GM19239 (cell line): ENCODE data around the gene ARF3.
"Not testable (repeated sequence)": the region's sequence is repeated elsewhere in the genome, so short reads cannot be mapped to it uniquely, and the experiment has no call there.

Experiments used
- DNase-seq: peaks from one replicate; pipeline ENCODE4 v3.0.0; 2011; ENCODE audit warnings: low spot score; ENCODE audit not compliant: insufficient read length
- FAIRE-seq: peaks from 2 replicates; lab custom pipeline; 2011; peaks lifted over from hg19 to GRCh38; lab: Jason Lieb, UNC

Gene ARF3

GRCh38 chr12:48933664-48934311 lies 23.5 kb downstream of the ARF3 start:
- no peak for FAIRE-seq
- no peak for DNase-seq

- FAIRE-seq (no peak), DNase-seq (no peak)
These were observed 24.4 kb downstream of the ARF3 start for GRCh38 chr12:48932878-48933277.

GRCh38 chr12:48930475-48930874 lies 26.8 kb downstream of the ARF3 start:
- FAIRE-seq (no peak), DNase-seq (no peak)

- DNase-seq (no peak), FAIRE-seq (no peak)
These were observed 27.7 kb downstream of the ARF3 start for GRCh38 chr12:48929551-48929950.

- no peak for DNase-seq
- no peak for FAIRE-seq
These were observed 30.0 kb downstream of the ARF3 start for GRCh38 chr12:48927261-48927660.

- FAIRE-seq (peak; percentile 85), DNase-seq (peak; percentile 64)
These were observed 31.8 kb downstream of the ARF3 start, which contains the start of gene FKBP11 for GRCh38 chr12:48925304-48926011. Gene FKBP11, minus strand, starts transcription at chr12:48925492. Its CDS starts 64 bp downstream, at chr12:48925428.

GRCh38 chr12:48924617-48925303 lies 32.5 kb downstream of the ARF3 start:
- FAIRE-seq: peak; percentile 94
- DNase-seq: peak; percentile 83

- DNase-seq (no peak), FAIRE-seq (no peak)
These were observed 34.2 kb downstream of the ARF3 start for GRCh38 chr12:48923117-48923516.

- no peak for DNase-seq
- FAIRE-seq: no peak
These were observed 39.3 kb downstream of the ARF3 start for GRCh38 chr12:48917857-48918537.

GRCh38 chr12:48910196-48910595 lies 47.1 kb downstream of the ARF3 start:
- DNase-seq (no peak), FAIRE-seq (no peak)

GRCh38 chr12:48909698-48910097 lies 47.6 kb downstream of the ARF3 start:
- not testable (repeated sequence) for DNase-seq, FAIRE-seq

GRCh38 chr12:48907245-48907644 lies 50.0 kb downstream of the ARF3 start:
- FAIRE-seq (no peak), DNase-seq (no peak)

GRCh38 chr12:48903982-48904411 lies 53.3 kb downstream of the ARF3 start:
- FAIRE-seq (peak; percentile 73), DNase-seq (peak; percentile 61)

GRCh38 chr12:48903363-48903981 lies 53.8 kb downstream of the ARF3 start:
- no peak for FAIRE-seq
- DNase-seq: no peak

- DNase-seq: peak; percentile 38
- peak; percentile 11 for FAIRE-seq
These were observed 56.0 kb downstream of the ARF3 start for GRCh38 chr12:48901278-48901677.

- DNase-seq (no peak), FAIRE-seq (no peak)
These were observed 57.6 kb downstream of the ARF3 start for GRCh38 chr12:48899651-48900050.

GRCh38 chr12:48894271-48894670 lies 63.0 kb downstream of the ARF3 start:
- FAIRE-seq (no peak), DNase-seq (no peak)

GRCh38 chr12:48890657-48891418 lies 66.4 kb downstream of the ARF3 start:
- FAIRE-seq (peak; percentile 8), DNase-seq (peak; percentile 55)

GRCh38 chr12:48889679-48890078 lies 67.6 kb downstream of the ARF3 start:
- no peak for FAIRE-seq
- DNase-seq: no peak
